Esophagus squamous epithelium (tissue), 5 donors: ENCODE results near the gene PEX14. TPM values are rescaled to one million over a fixed set of nuclear protein-coding genes. Genes with fewer than 3 reads are reported as not detected.
A peak's percentile ranks its signal among the peaks of the same experiment; 100 is the strongest.

Experiments used
- DNase-seq: peaks from one replicate; lab custom pipeline; 2025; lab: John Stamatoyannopoulos, UW
- H3K27ac ChIP-seq, 4 donors: fragments of 200-600 bp; sonication (generic); one replicate each; pipeline ENCODE4 v1.5.1; 2016 to 2019; ENCODE audit warnings: mild to moderate bottlenecking in 1 of 4
- H3K27me3 ChIP-seq, 4 donors: fragments of 200-600 bp; sonication (generic); 1 replicate in 3 of 4; 2 replicates in 1 of 4; pipeline versions ENCODE4 v1.5.1 to v1.6.0; 2017 to 2021; ENCODE audit warnings: antibody characterized with exemption in 1 of 4
- H3K36me3 ChIP-seq, 3 donors: fragments of 200-600 bp; sonication (generic); one replicate each; pipeline ENCODE4 v1.5.1; 2016 to 2019
- H3K4me1 ChIP-seq, 3 donors: fragments of 200-600 bp; sonication (generic); one replicate each; pipeline ENCODE4 v1.5.1; 2017 to 2019
- H3K4me3 ChIP-seq, 4 donors: fragments of 200-600 bp; sonication (generic); 1 replicate in 3 of 4; 2 replicates in 1 of 4; pipeline ENCODE4 v1.5.1; 2016 to 2019; ENCODE audit warnings: mild to moderate bottlenecking in 2 of 4, moderate library complexity in 1 of 4
- H3K9me3 ChIP-seq, 3 donors: fragments of 200-600 bp; sonication (generic); one replicate each; pipeline ENCODE4 v1.5.1; 2016 to 2019
- POLR2A ChIP-seq, 4 donors: fragments of 450-650 bp; IDR thresholded peaks; one replicate each; pipeline ENCODE4 v1.6.1; 2017; ENCODE audit warnings: antibody characterized with exemption in 4 of 4, mild to moderate bottlenecking in 4 of 4, moderate library complexity in 3 of 4
- WGBS, 2 donors: methylation state at CpG; one replicate each; pipeline ENCODE4 v1.1.5; 2018; 5-methylcytosine and 5-hydroxymethylcytosine counted together
- intact Hi-C: fragments of 100-400 bp; cut with DNase I; formaldehyde crosslinking; loops from one replicate; pipeline ENCODE4 v1.15.0; 2022
- total RNA-seq, 4 donors: library from RNA; depleted of rRNA; stranded (reverse); fragments of >200 nt; gene quantifications; one replicate each; pipeline ENCODE4 v1.1.0, GENCODE V29; 2016
- TF ChIP-seq, protein P1 (sequence below), 6 experiments: fragments of 450-650 bp in 4 of 6; fragments of 200-600 bp in 2 of 6; sonication (generic) in 2 of 6; IDR thresholded peaks; one replicate each; pipeline ENCODE4 v1.5.1; 2016 to 2019; ENCODE audit warnings: antibody characterized with exemption in 6 of 6, mild to moderate bottlenecking in 4 of 6, moderate library complexity in 4 of 6
- donor health status: DM: yes; HTN: yes; CAD: no.

PEX14 gene
- total RNA-seq, 4 donors from 2014 or later = 9.4 to 22.9 (median 15.2) TPM

DNA sequence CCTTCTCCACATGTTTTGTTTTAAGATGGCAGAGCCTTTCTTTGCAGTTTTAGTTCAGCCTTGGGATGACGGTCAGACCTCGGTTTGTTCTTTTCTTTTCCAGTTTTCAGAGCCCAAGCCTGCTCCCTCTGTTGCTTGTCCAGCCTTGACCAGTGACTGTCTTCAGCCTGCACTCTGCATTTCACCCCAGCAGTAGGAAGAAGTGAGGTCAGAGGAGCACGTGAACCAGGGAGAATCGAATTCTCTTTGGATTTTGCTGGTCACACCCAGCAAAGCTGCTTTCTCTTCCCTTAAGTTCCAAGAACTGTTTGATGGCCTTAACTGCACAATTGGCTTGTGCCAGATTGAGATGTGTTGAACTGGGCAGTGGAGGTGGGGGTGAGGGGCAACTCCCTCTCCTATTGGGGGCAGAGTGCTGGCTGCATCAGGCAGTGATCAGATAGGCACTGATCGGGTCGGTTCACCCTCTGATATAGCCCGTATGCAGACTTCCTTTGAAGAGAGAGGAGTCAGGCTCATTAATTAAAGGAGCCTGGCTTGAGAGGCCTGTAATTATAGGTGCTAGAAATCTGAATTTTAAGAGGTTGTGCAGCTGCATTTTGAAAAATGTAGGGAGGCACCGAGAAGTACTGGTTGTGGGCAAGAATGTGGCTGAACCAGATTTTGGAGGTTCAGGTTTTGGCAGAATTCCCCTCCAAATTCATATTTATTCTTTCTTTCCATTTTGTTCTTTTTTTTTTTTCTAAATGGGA lies 42.4 kb downstream of the PEX14 start:
- DNase-seq = no peak
- Histone ChIP-seq H3K27me3 (no peaks in the 10 kb centered on the region), H3K36me3 (peaks cover 0 to 9% (median 0%) of the 10 kb centered on the region in 3 donors), H3K9me3 (no peaks in the 10 kb centered on the region), H3K4me1 (peaks cover 15 to 79% (median 26%) of the 10 kb centered on the region in 3 donors), H3K27ac (peak overlapping the region; percentile 37 to 76 (median 56)), H3K4me3 (no peak overlapping the region)
- WGBS, 2 donors = 33 to 47% methylated on average over 5 to 8 of the region's 8 CpGs
- intact Hi-C loops = no loop called here
- no peak for TF ChIP-seq POLR2A (IDR thresholded peaks at IDR 0.05)

DNA sequence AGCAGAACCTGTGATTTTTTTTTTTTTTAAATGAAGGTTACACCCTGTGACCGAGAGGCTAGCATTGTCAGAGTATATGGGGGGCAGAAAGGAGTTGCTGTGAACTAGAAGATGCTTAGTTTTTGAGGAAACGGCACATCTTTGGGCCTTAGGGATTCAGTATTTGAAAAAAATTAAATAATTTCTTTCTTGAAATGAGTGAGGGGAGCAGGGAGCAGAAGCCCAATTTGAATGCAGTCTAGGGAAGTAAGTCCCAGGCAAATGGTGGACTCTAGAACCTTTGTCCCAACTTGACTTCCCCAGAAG lies 42.9 kb downstream of the PEX14 start:
- H3K4me3 ChIP-seq = no peak overlapping the region
- peaks cover 0 to 9% (median 0%) of the 10 kb centered on the region in 3 donors for H3K36me3 ChIP-seq
- H3K4me1 ChIP-seq = peaks cover 15 to 79% (median 26%) of the 10 kb centered on the region in 3 donors
- peak overlapping the region in 3 of 4 donors; percentile 49 to 76 (median 64) for H3K27ac ChIP-seq
- 46 to 80% methylated on average over 2 of the region's 2 CpGs for WGBS, 2 donors
- DNase-seq = no peak
- H3K27me3 ChIP-seq = no peaks in the 10 kb centered on the region
- H3K9me3 ChIP-seq = no peaks in the 10 kb centered on the region
- TF ChIP-seq, protein P1, sequence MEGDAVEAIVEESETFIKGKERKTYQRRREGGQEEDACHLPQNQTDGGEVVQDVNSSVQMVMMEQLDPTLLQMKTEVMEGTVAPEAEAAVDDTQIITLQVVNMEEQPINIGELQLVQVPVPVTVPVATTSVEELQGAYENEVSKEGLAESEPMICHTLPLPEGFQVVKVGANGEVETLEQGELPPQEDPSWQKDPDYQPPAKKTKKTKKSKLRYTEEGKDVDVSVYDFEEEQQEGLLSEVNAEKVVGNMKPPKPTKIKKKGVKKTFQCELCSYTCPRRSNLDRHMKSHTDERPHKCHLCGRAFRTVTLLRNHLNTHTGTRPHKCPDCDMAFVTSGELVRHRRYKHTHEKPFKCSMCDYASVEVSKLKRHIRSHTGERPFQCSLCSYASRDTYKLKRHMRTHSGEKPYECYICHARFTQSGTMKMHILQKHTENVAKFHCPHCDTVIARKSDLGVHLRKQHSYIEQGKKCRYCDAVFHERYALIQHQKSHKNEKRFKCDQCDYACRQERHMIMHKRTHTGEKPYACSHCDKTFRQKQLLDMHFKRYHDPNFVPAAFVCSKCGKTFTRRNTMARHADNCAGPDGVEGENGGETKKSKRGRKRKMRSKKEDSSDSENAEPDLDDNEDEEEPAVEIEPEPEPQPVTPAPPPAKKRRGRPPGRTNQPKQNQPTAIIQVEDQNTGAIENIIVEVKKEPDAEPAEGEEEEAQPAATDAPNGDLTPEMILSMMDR (IDR thresholded peaks at IDR 0.05) = no peak
- TF ChIP-seq POLR2A (IDR thresholded peaks at IDR 0.05) = no peak
- intact Hi-C loops = no loop called here

DNA sequence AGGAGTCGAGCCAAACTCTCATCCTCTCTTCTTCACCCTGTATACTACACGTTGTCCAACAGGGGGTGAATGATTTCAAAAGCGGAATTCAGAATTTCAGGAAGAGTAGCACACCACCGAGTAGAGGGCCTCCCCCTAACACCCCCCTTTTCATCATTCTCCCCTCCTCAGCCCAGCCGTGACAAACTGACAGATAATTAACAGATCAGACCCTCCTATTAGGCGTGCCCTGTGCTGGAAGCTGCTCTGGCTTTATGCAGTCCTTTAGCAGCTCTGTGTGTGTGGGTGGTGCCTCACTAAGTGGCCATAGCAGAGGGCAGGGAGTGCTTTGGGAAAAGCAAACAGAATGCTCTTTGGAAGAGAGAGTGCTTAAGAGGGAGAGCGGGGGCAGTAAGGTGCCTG lies 44.3 kb downstream of the PEX14 start:
- Histone ChIP-seq H3K9me3 (no peaks in the 10 kb centered on the region), H3K4me1 (peaks cover 15 to 72% (median 26%) of the 10 kb centered on the region in 3 donors), H3K4me3 (no peak overlapping the region), H3K36me3 (peaks cover 0 to 9% (median 0%) of the 10 kb centered on the region in 3 donors), H3K27ac (peak overlapping the region in 3 of 4 donors; percentile 21 to 64 (median 37)), H3K27me3 (no peaks in the 10 kb centered on the region)
- intact Hi-C loops = no loop called here
- WGBS, 2 donors = 67 to 79% methylated on average over 6 to 7 of the region's 7 CpGs
- no peak for TF ChIP-seq POLR2A (IDR thresholded peaks at IDR 0.05)
- TF ChIP-seq, protein P1 (IDR thresholded peaks at IDR 0.05) = no peak
- DNase-seq = no peak

DNA sequence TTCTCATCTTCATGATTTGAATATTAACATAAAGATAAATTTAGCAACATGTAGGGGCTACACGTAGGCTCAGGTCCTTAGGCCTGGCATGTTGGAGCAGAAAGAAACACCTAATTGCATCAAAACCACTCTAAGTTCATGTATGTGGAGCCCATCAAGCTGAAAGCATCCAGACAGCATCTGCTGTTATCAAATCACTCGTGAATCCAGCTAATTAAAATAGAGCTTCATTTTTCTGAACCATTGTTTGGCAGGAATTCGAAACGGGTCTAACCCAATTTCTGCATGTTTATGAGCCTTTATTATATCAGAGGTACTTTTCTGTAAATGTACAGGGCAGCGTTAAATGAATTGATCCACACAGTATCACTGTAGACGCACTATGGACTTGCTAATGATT lies 45.7 kb downstream of the PEX14 start:
- H3K27ac ChIP-seq = no peak overlapping the region
- WGBS, 2 donors = 91 to 94% methylated on average over 6 of the region's 6 CpGs
- H3K4me1 ChIP-seq = peaks cover 15 to 57% (median 26%) of the 10 kb centered on the region in 3 donors
- peaks cover 0 to 9% (median 0%) of the 10 kb centered on the region in 3 donors for H3K36me3 ChIP-seq
- no peak for TF ChIP-seq POLR2A (IDR thresholded peaks at IDR 0.05)
- TF ChIP-seq, protein P1 (IDR thresholded peaks at IDR 0.05) = no peak
- H3K4me3 ChIP-seq = no peak overlapping the region
- no peaks in the 10 kb centered on the region for H3K27me3 ChIP-seq
- no peaks in the 10 kb centered on the region for H3K9me3 ChIP-seq
- no peak for DNase-seq
- intact Hi-C loops = no loop called here

DNA sequence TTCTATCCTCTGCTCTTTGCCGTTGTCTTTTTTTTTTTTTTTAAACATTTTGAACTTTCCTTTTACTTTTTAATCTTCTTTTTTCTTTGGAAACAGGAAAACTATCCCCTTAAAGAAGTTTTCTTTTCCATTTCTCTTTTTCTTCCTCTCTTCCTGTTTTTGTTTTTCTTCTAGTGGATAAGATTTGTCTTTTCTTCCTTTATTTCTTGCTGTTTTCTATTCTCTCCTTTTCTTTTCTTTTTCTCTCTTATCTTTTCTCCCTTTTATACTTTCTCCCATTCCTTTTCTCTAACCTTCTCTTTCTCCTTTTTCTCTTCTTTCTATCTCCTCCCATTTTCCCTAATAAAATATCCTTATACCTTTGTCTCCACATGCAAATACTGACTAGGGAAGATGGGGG lies 46.2 kb downstream of the PEX14 start:
- no peak for DNase-seq
- 100% methylated on average over 1 of the region's 1 CpG for WGBS, 2 donors
- Histone ChIP-seq H3K4me1 (peaks cover 15 to 53% (median 21%) of the 10 kb centered on the region in 3 donors), H3K27me3 (no peaks in the 10 kb centered on the region), H3K27ac (no peak overlapping the region), H3K36me3 (peaks cover 0 to 9% (median 0%) of the 10 kb centered on the region in 3 donors), H3K4me3 (no peak overlapping the region), H3K9me3 (no peaks in the 10 kb centered on the region)
- intact Hi-C loops = no loop called here
- TF ChIP-seq, protein P1 (IDR thresholded peaks at IDR 0.05) = no peak
- no peak for TF ChIP-seq POLR2A (IDR thresholded peaks at IDR 0.05)
